GM23338 (cell line): ENCODE results near the gene STK33.

Experiments used
- CTCF ChIP-seq, 2 experiments: fragments of 200-600 bp in 1 of 2; sonication (generic) in 1 of 2; conservative IDR thresholded peaks; 2 replicates each; pipeline versions ENCODE4 v1.5.1 to v1.6.1; 2016 to 2017; ENCODE audit warnings: antibody characterized with exemption in 2 of 2, low read depth in 2 of 2, mild to moderate bottlenecking in 2 of 2, moderate library complexity in 1 of 2
- ETS1 ChIP-seq: IDR thresholded peaks from 2 replicates; pipeline ENCODE4 v1.6.1; 2016; ENCODE audit warnings: antibody characterized with exemption
- EZH2 ChIP-seq: fragments of 200-600 bp; sonication (generic); IDR thresholded peaks from one replicate; pipeline ENCODE4 v1.8.0; 2017; ENCODE audit warnings: antibody characterized with exemption, mild to moderate bottlenecking, low read depth; ENCODE audit not compliant: unreplicated experiment
- EZH2phosphoT487 ChIP-seq: fragments of 200-600 bp; sonication (generic); IDR thresholded peaks from one replicate; pipeline ENCODE4 v1.8.1; 2018; ENCODE audit warnings: antibody characterized with exemption; ENCODE audit not compliant: unreplicated experiment
- POLR2AphosphoS5 ChIP-seq: IDR thresholded peaks from 2 replicates; pipeline ENCODE4 v1.6.1; 2016; ENCODE audit warnings: antibody characterized with exemption, low read depth
- REST ChIP-seq: IDR thresholded peaks from one replicate; pipeline ENCODE4 v1.6.1; 2018; ENCODE audit warnings: antibody characterized with exemption; ENCODE audit not compliant: unreplicated experiment
- ZNF331 ChIP-seq: fragments of 250-450 bp; sonication (Bioruptor Pico); IDR thresholded peaks from 2 replicates; pipeline ENCODE4 v1.5.0; 2020; ENCODE audit warnings: low read depth, mild to moderate bottlenecking, moderate library complexity

GRCh38 chr11:8362899-8363298 is 231.1 kb downstream of the STK33 start:
- TF ChIP-seq CTCF (conservative IDR thresholded peaks at IDR 0.05; ENCODE audit: low read depth in 2 of 2) (no peak), EZH2phosphoT487 (no peak), POLR2AphosphoS5 (no peak), EZH2 (no peak), ETS1 (no peak), ZNF331 (no peak), REST (no peak)
